ENCODE data around the gene EPAS1. TPM values are rescaled to one million over a fixed set of nuclear protein-coding genes. Genes with fewer than 3 reads are reported as not detected.

EPAS1 gene
- total RNA-seq, 4 donors from 2014 or later, result 126 to 249 (median 148) TPM

GRCh38 chr2:46362667-46363012 is 65.4 kb downstream of the EPAS1 start:
- no peak for TF ChIP-seq CTCF (IDR thresholded peaks at IDR 0.05)
- TF ChIP-seq POLR2A (IDR thresholded peaks at IDR 0.05), result no peak
- no peak overlapping the region for H3K4me3 ChIP-seq (ENCODE audit: low read depth, poor library complexity, severe bottlenecking)
- WGBS, 2 donors, result 97 to 99% methylated on average over 4 of the region's 4 CpGs
- intact Hi-C loops (cut with DNase I; ENCODE audit: low total_unique reads), result loop anchor here (10.0 kb wide), 1 partner anchor 348 kb away; no protein-coding TSS in a partner anchor
- no peak for DNase-seq (ENCODE audit: low spot score in 2 of 2)

GRCh38 chr2:46363535-46364170 is 66.4 kb downstream of the EPAS1 start:
- H3K4me3 ChIP-seq (ENCODE audit: low read depth, poor library complexity, severe bottlenecking), result no peak overlapping the region
- DNase-seq (ENCODE audit: low spot score in 2 of 2), result no peak
- intact Hi-C loops (cut with DNase I; ENCODE audit: low total_unique reads), result loop anchor here (10.0 kb wide), 1 partner anchor 349 kb away; no protein-coding TSS in a partner anchor
- 66 to 77% methylated on average over 4 of the region's 4 CpGs for WGBS, 2 donors
- TF ChIP-seq POLR2A (IDR thresholded peaks at IDR 0.05) (no peak), CTCF (IDR thresholded peaks at IDR 0.05) (no peak)

- peak in 1 of 2 donors; percentile 36 for DNase-seq (ENCODE audit: low spot score in 2 of 2)
- intact Hi-C loops (cut with DNase I; ENCODE audit: low total_unique reads), result loop anchor here (5.0 to 10.0 kb wide), 2 partner anchors 298 to 350 kb away; no protein-coding TSS in a partner anchor
- no peak overlapping the region for H3K4me3 ChIP-seq (ENCODE audit: low read depth, poor library complexity, severe bottlenecking)
- 59 to 62% methylated on average over 4 of the region's 4 CpGs for WGBS, 2 donors
- no peak for TF ChIP-seq POLR2A (IDR thresholded peaks at IDR 0.05)
- TF ChIP-seq CTCF (IDR thresholded peaks at IDR 0.05), result peak in 1 of 3 donors; percentile 26
These were observed 67.7 kb downstream of the EPAS1 start for GRCh38 chr2:46364797-46365457.

- no peak for TF ChIP-seq CTCF (IDR thresholded peaks at IDR 0.05)
- WGBS, 2 donors, result 87% methylated on average over 15 of the region's 15 CpGs
- H3K4me3 ChIP-seq (ENCODE audit: low read depth, poor library complexity, severe bottlenecking), result no peak overlapping the region
- no peak for DNase-seq (ENCODE audit: low spot score in 2 of 2)
- intact Hi-C loops (cut with DNase I; ENCODE audit: low total_unique reads), result loop anchor here (5.0 to 10.0 kb wide), 2 partner anchors 299 to 351 kb away; no protein-coding TSS in a partner anchor
These were observed 68.9 kb downstream of the EPAS1 start for GRCh38 chr2:46365913-46366667.

- no peak overlapping the region for H3K4me3 ChIP-seq (ENCODE audit: low read depth, poor library complexity, severe bottlenecking)
- intact Hi-C loops (cut with DNase I; ENCODE audit: low total_unique reads), result loop anchor here (5.0 to 10.0 kb wide), 2 partner anchors 299 to 352 kb away; no protein-coding TSS in a partner anchor
- no peak for DNase-seq (ENCODE audit: low spot score in 2 of 2)
- 81 to 82% methylated on average over 9 of the region's 9 CpGs for WGBS, 2 donors
- TF ChIP-seq POLR2A (IDR thresholded peaks at IDR 0.05), result no peak
- no peak for TF ChIP-seq CTCF (IDR thresholded peaks at IDR 0.05)
These were observed 69.5 kb downstream of the EPAS1 start for GRCh38 chr2:46366668-46367052.
